ENCODE data around the gene ACOX3.
"Not testable (repeated sequence)": the region's sequence is repeated elsewhere in the genome, so short reads cannot be mapped to it uniquely, and the experiment has no call there.

The ACOX3 gene

DNA sequence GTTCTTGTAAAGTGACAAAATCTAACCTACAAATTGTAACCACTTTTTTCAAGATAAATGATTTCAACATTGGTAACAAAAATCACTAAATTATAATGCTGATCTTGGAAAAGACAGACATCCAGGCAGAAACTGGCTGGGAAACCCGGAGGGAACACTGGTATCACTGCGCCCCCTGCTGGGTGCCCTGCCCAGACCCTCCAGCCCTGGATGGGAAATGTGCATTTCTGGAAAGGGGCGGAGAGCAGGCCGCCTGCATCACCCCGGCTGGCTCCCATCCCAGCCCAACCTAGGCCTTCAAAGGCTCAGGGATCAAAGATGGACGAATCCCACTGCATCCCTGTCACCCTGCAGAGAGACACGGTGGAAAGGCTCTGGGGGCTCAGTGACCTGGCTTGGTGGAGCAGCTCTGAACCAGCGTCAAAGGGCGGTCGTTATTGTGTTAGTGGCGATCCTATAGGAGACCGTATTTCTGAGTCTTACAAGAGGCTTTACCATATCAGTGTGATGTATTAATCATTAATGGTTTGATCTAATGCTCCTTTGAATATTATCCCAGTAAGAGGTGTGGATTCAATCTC lies 37.3 kb downstream of the ACOX3 start:
- DNase-seq, result peak; percentile 37 to 62

DNA sequence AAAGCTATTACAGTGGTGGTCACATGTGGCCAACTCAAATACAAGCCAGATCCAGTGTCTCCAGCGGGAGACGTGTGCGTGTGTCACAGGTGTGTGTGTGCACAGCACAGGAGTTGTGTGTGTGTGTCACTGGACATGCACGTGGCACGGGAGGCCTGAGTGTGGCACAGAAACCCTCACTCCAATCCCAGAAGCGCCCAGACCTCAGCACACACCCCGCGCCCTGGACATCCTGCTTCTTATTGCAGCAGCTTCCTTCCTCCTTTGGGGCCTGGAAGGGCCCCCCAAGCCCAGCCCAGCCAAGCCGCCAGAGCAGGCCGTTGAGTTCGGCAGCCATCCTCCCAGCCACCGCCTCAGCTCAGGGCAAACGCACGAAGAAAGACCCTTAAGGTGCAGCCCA lies 37.9 kb downstream of the ACOX3 start:
- no peak for DNase-seq

DNA sequence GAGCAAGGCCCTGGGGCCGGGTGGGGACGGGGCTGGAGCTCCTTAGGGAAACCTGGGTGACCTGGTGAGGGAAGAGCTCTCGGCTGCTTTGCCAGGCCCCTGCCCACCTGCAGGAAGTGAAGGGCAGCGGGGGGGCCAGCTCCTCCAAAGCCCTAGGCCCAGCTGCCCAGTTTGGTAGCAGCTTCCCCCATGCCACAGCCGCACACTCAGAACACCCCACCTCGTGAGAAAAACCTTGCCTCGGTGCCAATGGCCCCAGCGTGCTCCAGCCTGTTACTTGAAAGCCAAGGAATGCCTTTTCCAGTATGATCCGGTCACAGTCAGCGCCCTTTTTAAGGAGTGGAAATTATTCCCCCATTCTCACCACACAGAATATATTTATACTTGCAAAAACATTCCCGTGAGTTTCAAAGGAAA lies 38.3 kb downstream of the ACOX3 start:
- no peak for DNase-seq

DNA sequence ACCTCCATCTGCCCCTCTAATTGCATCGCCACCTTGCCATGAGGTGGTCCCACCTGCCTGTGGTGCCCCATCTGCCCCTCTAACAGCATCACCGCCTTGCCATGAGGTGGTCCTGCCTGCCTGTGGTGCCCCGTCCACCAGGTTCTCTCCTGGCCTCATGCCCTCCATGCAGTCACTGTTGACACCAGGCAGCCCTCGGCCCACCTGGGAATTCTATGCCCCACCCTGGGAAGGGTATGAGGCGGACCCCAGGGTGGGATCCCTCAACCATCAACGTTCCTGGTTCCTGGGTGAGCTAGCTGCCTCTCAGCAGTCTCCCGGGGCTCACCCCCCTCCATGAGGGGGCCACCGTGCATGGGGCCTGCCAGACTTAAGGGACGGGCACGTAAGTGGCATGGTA lies 38.9 kb downstream of the ACOX3 start:
- DNase-seq, result no peak

DNA sequence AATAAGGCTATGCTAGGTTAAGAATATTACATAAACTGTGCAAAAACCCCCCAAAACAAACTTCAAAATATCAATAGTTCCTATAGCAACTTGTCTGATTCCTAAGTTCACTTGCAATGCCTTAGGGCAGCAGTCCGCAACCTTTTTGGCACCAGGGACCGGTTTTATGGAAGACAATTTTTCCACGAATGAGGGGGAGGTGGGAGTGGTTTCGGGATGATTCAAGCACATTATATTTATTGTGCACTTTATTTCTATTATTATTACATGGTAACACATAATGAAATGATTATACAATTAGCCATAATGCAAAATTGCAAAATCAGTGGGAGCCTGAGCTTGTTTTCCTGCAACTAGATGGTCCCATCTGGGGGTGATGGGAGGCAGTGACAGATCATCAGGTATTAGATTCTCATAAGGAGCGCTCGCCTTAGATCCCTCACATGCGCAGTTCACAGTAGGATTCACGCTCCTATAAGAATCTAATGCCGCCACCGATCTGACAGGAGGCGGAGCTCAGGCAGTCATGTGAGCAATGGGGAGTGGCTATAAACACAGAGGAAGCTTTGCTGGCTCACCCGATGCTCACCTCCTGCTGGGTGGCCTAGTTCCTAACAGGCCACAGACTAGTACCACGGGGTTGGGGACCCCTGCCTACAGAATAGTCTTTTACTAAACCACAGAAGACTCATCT lies 39.7 kb downstream of the ACOX3 start:
- no peak for DNase-seq

DNA sequence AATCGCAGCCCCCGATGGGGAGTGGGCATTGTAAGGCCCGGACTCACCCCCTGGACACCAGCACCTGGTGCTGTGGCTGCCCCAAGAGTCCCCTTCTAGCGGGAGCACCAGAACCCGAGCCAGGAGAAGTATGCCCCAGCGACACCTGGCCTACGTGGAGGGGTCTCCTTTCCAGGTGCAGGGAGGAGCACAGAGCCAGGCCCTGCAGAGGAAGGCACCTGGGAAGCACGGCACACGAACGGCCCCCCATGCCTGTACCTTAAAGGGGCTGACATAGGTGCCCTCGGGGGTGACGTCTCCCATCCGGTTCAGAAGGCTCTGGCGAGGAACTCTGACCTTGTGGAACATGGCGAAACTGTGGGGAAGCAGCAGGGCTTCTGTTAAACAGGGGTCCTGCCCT lies 41.2 kb downstream of the ACOX3 start:
- DNase-seq, result no peak

DNA sequence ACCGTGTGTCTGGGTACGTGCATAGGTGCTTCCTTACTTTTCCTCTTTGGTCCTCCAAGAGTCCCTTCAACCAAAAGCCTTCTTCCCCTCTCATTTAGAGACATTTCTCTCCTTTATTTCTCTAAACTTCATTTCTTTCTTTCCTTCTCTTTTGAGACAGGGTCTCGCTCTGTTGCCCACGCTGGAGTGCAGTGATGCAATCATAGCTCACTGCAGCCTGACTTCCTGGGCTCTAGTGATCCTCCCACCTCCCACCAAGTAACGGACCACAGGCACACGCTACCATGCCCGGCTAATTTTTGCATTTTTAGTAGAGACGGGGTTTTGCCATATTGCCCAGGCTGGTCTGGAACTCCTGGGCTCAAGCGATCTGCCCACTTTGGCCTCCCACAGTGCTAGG lies 42.2 kb downstream of the ACOX3 start:
- DNase-seq, result no peak

DNA sequence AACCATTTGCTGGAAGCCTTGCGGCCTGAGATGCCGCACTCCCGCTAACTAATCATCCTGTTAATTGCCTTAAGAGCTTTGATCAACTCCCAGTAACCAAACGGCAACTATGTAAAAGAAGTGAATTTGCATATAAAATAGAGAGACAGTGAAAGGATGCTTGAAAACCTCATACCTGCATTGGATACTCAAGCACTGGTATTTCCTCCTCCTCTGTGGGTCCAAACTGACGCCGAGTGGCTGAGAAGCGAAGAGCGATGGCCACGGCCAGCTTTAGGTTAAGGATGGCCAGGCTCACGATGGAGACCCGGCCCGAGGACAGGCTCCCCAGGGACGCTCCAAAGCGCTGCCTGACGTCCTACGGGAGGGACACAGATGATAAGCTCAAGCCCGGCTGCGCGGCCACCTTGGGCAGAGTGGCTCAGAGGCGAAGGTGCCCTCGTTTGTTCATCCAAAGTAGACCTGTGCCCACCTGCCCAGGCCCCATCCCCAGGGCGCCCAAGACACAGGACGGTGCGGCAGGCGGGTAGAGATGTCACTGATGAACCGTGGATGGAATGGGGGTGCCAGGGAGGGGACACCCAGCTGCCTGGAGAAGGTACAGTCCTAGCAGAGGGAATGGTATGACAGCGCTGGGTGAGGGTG lies 43.6 kb downstream of the ACOX3 start:
- DNase-seq, result no peak

DNA sequence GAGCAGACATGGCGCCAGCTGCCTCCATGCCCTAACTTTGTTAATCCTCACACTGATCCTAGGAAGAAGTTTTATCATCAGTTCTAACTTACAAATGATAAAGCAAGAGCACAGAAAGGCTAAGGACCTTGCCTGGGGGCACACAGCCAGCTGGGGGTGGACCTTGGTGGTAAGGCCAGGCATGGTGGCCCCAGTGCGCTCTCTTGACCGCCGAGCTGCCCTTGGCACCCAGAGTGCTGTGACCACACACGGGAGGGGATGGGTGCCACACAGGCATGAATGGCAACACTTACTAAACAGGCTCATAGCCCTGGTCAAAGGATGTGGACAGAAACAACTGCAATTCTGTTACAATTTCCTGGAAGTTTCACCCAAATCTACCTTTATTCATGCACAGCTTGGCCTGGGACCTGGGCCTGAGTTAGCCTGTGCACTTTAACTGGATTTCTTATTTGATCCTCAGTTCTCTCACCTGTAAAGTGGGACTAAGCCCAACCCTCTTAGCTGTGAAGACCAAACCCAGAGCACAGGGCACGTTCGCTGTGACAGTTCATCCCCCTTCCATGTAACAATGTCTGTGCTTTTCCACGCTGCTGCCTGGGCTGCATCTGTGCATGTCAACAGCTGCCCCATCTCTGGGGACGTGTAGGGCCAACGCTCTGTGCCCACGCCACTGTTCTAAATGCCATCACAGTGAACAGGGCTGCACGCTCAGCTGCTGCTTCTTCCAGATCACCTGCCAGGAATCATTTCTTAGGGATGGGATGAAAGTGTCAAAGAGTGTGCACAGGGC lies 44.8 kb downstream of the ACOX3 start:
- DNase-seq, result no peak

DNA sequence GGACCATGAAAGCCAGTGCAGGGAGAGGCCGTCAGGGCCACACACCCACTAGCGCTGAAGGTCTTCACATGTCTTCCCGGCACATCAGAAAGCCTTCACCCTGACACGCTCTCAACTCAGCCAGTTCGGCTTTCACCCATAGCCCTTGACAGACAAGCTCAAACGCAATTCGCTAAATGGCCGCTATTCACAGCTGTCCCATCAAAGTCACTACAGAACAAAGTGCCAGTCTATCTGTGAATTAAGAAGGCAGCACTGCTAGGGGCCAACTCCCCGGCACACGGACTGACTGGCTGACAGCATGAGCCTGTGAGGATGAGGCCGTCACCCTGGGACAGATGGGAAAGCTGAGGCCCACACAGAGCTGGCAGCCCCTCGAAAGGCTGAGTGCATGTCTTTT lies 45.7 kb downstream of the ACOX3 start:
- no peak for DNase-seq

DNA sequence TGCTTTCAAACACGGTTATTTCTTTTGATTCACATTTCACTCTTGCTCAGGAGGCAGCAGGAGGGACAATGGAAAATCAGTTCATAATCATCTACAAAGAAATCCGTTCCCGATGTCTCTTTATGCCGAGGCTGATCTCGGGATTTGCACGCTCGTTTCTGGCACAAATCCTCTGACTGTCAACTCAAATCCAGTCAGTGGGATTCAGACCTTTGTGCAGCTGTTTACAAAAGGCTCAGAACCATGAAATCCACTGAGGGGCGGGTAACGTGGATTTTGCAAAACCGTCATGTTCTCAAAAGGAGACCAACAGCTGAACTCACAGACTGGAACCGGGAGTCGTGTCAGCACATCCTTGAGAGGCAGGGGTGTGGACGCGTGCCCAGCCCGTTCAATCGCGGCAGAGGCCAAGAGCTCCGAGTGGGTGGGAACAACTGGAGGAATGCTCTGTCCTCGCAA lies 46.4 kb downstream of the ACOX3 start:
- DNase-seq, result peak in 1 of 2 experiments; percentile 58

DNA sequence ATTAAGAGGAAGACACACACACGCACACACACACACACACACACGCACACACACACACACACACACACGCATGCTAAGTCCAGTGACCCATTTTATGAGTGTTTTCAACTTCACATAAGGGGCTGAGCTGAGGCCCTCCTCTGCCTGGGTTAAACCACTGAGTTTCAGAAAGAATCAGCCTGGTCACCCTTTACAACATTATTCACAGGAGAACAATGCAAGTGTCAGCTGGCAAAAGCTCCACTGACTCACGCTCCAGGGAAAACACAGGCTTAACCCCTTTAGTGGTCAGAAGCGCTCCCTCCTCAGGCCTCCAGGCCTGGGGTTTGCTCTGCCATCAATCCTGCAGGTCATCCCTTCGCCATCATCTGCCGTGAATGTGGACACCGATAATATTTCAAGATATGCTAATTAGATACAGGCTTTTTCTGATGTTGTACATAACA lies 46.9 kb downstream of the ACOX3 start:
- DNase-seq, result no peak

DNA sequence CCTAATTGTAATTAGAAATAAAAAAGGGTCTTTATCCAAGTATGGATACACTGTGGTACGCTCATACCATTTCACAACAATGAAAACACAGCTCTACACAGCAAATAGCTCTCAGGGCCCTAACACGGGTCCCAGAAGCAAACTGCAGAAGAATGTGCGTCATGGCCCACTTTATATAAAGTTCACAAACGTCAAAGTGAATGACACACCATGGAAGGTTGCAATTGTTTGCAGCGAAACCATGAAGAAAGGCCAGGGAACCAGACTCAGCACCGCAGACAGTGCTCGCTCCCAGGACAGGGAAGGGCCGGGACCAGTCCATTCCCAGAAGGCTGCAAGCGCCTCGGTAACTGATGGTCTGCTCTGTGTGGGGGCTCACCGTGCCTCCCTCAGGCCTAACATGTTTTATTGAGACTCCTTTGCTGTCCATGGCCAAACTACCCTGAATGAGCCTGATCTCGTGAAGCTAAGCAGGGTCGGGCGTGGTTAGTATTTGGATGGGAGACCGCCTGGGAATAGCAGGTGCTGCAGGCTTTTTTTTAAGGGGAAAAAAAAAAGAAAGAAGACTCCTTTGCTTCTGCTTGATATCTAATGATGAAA lies 47.8 kb downstream of the ACOX3 start:
- no peak for DNase-seq

DNA sequence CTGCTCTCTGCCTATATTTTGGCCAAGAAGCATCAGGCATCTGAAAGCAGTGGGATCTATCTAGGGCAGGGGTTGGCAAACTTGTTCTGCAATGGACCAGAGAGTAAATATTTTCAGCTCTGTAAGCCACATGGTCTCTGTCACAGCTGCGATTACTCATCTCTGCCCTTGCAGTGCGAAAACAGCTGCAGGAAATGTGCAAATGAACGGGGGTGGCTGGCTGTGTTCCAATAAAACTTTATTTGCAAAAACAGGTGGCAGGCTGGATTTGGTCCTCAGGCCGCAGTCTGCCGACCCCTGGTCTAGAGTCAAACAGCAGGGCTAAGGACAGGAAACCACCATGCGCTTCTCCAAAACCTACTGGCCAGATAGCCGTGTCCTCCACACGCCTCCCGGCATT lies 48.6 kb downstream of the ACOX3 start:
- no peak for DNase-seq

DNA sequence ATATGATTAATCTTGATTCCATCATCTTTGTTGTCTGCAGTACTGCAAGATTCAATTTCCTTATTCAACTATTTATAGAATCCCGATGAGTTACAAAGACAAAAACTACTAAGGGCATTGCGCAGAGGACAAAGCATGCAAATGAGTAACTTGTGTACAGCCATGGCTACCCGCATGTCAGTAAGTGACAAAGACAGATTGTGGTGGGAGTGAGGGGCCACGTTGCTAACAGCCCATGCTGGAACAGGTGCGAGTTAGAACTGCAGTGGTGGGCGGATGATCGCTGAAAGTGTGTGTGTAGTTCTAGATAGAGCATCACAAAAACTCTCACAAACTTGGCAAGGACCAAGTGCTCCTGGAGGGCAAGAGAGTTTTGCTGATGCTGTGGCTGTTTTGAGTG lies 49.5 kb downstream of the ACOX3 start:
- DNase-seq, result no peak

DNA sequence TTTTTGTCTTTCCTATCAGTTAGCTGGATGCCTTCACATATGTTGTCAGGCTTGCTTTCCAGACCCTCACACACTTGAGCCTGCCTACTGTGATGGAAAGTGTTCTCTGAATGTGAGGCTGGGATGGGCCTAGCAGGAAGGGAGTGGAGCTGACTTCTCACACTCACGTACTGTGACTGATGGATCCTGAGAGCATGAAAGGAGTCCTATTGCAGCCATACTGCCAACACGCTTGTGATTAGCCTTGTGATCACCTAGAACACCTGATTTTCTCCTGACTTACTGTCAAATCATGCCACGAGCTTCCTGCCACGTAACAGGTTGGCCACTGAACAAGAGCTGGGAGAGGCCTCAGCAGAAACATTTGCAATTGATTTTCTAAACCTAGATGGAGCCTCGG lies 49.9 kb downstream of the ACOX3 start:
- DNase-seq, result no peak

DNA sequence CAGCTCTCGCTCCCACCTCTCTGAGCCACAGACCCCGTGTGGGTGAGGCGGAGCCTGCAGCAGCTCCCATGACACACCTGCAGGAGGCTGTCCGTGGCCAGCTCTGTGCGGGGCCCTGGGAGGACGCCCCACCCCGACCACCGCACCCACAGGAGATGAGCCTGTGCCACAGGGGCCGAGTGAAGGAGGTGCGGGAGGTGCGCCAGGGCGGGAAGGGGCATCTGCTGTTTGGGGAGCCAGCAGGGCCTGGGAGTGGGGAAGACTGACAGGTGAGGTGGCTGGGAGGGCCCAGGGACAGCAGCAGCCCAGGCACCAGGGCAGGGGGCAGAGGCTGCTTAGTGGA lies 52.0 kb downstream of the ACOX3 start:
- DNase-seq, result no peak

DNA sequence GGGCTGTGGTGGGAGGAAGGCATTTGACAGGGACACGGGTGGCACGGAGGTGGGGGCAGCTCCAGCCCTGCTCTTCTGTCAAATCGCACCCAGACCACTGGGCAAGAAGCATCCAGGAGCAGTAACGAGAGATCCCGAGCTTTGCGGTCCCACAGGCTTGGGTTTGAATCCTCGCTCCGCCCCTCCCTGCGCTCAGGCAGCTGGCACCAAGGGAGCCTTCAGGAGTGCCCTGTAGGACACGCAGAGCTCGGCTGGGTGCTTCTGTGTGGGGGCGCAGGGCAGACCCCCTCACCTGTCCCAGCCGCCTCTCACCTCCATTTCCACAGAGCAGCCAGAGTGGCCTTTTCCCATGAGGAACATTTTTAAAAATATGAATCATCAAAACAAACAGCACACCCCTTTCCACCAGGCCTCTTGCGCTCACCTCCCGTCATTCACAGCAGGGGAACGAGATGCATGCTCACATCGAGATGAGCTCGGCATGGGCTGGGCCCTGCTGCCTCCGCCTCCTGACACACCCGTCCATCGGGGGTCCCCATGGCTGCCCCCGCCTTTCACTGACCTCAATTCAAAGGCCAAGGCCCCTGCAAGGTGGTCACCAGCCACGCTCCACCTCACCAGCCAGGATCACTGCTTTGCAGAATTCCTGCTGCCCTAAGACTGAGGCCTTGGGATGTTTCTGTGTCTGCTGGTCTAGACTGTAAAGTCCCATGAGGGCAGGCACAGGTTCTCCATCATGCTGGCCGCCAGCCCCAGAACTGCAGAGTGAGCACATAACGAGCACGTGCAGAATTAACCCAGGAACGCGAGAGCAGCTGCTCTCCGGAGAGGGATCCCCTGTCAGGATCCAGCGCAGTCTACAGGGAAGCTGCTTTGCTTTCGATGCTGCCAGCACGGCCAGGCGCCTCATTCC lies 52.7 kb downstream of the ACOX3 start:
- DNase-seq, result no peak

DNA sequence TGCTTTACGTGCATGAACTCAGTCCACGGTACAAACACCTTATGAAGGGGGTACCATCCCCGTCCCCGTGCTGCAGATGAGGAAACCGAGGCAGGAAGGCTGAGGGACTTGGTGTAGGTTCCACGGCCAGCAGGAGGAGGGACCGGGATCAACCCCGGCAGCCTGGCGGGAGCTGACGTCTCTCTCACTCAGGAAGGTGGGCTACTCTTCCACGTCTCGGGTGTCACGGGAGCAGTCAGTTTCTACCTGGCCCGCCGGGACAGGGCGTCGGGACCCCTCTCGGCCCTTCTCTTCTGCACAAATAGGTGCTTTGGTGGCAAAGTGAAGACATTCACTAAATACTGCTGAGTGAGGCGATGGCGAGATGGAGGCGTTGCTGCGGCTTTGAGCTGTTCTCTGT lies 53.3 kb downstream of the ACOX3 start:
- DNase-seq, result no peak

DNA sequence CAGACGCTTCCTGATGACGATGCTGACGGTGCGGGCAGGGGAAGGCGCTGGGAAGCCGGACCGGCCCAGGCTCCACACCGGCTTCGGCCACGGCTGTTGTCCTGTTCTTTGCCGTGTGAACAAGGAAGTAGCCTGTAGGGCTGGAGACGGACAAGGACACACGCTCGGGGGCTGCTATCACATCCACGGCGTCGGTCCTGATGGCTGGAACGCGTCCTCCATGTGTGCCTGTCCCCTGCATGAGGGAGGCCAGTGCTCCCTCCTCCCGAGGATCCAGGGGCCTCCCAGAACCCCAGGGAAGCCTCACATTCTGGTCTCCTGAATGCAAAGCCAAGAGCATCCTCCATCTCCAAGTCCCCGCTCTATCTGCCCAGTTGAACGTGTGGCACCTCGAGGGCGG lies 53.8 kb downstream of the ACOX3 start:
- DNase-seq, result no peak

DNA sequence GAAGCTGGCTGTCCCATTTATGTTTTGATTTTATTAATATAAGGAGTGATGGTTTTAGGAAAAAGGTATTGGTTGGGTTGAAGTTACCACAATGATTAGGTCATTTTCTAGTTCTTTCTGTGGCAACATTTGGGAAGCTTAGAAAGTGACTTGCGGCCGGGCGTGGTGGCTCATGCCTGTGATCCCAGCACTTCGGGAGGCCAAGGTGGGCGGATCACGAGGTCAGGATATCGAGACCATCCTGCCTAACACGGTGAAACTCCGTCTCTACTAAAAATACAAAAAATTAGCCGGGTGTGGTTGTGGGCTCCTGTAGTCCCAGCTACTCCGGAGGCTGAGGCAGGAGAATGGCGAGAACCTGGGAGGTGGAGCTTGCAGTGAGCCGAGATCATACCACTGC lies 54.4 kb downstream of the ACOX3 start:
- DNase-seq, result not testable (repeated sequence)

DNA sequence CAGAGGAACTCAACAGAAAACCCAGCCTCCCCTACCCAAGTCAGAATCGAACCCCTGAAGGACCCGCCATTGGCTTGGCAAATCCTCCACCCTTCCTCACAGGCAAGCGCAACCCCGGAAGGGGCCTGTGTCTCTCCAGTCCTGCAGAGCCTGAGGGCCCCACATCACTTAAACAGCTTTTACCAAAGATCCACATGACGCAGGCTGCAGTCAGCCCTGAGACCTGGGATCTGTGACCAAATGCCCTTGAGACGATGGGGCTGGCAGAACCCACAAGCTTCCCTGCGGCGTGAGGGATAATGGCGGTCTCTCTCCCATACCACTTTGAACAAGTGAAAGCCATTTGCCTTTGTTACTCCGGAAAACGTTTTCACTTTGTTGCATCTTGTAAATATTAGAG lies 54.9 kb downstream of the ACOX3 start:
- no peak for DNase-seq

Data from NCI-H187 (cell line).